Measurements from ENCODE around the gene CORO1C. TPM values are rescaled to one million over a fixed set of nuclear protein-coding genes. Genes with fewer than 3 reads are reported as not detected.

The CORO1C gene
- polyA plus RNA-seq, 1 donor, result 68.4 TPM

DNA sequence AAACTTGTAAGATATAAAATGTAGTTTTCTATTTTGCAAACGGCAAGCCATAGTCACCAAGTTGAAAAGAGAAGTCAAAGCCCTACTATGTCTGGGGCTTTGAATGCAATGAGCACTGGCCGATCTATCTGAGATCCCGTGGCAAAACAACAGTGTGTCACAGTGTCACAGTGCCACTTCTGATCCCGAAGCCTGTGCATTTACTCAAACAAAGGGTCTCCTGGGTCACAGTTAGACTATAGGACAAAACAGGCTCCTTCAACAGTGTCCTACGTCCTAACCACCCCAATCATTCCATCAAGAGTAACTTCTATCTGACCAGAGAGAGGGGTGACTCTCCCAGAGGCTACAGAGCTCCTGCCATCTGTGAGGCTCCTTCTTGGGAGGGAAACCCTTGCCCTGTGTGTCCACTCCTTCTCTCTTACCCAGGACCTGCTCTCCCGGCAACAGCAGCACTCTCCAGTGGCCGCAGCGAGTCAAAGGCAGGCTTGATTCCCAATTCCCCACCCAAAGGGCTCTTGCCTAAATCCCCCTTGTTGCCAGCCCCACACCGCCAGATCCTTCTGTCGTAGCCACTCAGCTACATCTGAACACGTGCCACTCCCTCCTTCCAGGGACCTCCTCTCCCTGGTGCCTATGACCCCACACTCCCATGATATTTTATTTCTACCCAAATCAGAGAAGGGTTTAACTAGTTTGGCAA lies 83.6 kb downstream of the CORO1C start:
- H3K36me3 ChIP-seq (ENCODE audit: control insufficient read depth, insufficient read depth, low read length), result peaks cover 69% of the 10 kb centered on the region

DNA sequence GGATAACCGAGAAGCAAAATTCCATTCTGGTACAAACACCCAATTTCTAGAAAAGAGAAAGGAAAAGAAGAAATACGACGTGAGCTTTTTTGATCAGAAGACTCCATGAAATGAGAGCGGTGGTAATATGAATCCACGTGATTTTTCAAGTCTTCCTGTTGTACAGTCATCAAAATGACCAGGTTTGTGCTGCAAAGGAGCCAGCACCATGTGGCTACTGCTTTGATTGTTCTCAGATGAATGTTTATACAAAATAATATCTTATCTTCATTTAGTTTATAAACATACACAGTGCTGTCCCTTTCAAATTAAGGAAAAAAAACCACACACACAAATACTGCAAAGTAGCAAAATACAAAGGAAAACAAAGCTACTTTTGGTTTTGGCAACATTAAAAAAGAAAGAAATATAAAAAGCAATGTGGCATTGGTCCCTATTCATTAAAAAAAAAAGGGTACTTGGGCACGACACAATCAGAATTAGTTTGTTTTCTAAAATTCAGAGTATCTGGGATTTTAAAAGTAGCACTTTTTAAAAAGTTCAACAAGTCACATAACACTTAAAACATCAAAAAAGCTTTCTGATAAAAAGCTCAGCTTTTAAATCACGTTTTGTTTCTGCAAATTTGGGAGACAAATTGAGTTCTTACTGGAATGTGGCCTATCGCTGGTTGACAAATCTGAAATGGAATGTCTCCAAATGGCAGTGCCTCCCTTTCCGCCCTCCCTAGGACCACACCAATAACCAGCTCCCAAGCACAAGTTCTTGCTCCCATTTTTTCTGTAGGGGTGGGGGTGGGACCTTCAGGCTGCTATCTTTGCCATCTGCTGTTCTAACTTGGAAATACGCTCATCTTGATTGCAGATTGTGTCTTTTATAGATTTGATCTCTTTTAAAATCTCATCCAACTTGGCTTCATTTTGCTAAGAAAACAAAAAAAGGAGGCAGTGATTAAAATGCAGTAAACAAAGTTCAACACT lies 84.4 kb downstream of the CORO1C start:
- WGBS (ENCODE audit: insufficient coverage, low lambda C conversion rate), result 90% methylated on average over 2 of the region's 10 CpGs
- DNase-seq, result no peak
- Histone ChIP-seq H3K27ac (ENCODE audit: low read length) (no peak overlapping the region), H3K27me3 (ENCODE audit: control insufficient read depth, insufficient read depth, low read length) (no peaks in the 10 kb centered on the region), H3K9me3 (ENCODE audit: control insufficient read depth, low read depth, low read length) (no peaks in the 10 kb centered on the region), H3K4me3 (ENCODE audit: low read length) (no peak overlapping the region), H3K36me3 (ENCODE audit: control insufficient read depth, insufficient read depth, low read length) (peaks cover 62% of the 10 kb centered on the region), H3K4me1 (ENCODE audit: control insufficient read depth, insufficient read depth, low read length) (no peaks in the 10 kb centered on the region)

More for the DNA sequence above, 83.6 kb downstream of the CORO1C start:
- 86% methylated on average over 1 of the region's 11 CpGs for WGBS (ENCODE audit: insufficient coverage, low lambda C conversion rate)
- Histone ChIP-seq H3K27ac (ENCODE audit: low read length) (no peak overlapping the region), H3K27me3 (ENCODE audit: control insufficient read depth, insufficient read depth, low read length) (no peaks in the 10 kb centered on the region), H3K4me3 (ENCODE audit: low read length) (no peak overlapping the region), H3K9me3 (ENCODE audit: control insufficient read depth, low read depth, low read length) (no peaks in the 10 kb centered on the region), H3K4me1 (ENCODE audit: control insufficient read depth, insufficient read depth, low read length) (no peaks in the 10 kb centered on the region)
- no peak for DNase-seq

DNA sequence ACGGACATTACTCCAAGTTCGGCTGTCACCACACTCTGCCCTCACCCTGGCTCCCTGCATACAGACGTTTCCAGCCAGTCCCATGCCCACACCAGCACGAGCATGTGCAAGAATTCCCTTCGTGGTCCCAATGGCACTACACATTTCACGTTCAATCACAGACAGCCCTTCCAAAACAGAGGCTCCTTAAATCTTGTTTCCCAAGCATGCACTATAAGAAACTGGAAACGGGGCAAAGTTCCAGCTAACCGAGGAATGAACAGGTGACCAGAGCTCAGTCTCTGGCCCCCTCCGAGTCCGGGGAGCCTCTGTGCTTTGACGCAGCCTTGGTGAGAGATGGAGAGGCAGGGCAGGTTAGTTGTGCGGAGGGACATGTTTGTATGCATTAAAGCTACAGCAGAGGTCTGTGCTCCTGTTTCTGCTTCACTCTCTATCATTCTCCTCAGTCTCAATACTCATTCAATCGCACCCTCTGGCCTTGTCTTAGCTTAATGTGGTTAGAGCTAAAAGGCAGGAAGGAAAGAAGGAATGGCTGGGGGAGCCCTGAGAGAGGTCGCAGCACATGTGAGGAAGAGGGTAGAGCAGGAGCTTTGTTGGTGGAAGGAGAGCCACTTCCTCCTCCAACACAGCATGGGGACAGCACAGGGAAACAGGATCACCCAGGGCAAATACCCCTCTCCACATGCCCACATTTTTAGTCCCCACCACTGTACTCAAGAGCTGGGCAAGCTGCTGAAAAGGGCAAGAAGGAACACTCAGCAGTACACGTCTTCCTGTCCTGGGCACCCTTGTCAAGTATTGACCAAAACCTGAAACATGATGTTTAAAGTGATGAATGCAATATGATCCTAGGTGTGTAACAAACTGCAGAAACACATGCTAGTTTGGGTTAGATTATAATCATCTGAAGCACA lies 85.4 kb downstream of the CORO1C start:
- H3K27me3 ChIP-seq (ENCODE audit: control insufficient read depth, insufficient read depth, low read length), result no peaks in the 10 kb centered on the region
- no peak overlapping the region for H3K27ac ChIP-seq (ENCODE audit: low read length)
- H3K4me3 ChIP-seq (ENCODE audit: low read length), result no peak overlapping the region
- peaks cover 54% of the 10 kb centered on the region for H3K36me3 ChIP-seq (ENCODE audit: control insufficient read depth, insufficient read depth, low read length)
- H3K9me3 ChIP-seq (ENCODE audit: control insufficient read depth, low read depth, low read length), result no peaks in the 10 kb centered on the region
- no peaks in the 10 kb centered on the region for H3K4me1 ChIP-seq (ENCODE audit: control insufficient read depth, insufficient read depth, low read length)
- WGBS (ENCODE audit: insufficient coverage, low lambda C conversion rate), result 100% methylated on average over 3 of the region's 15 CpGs
- no peak for DNase-seq

DNA sequence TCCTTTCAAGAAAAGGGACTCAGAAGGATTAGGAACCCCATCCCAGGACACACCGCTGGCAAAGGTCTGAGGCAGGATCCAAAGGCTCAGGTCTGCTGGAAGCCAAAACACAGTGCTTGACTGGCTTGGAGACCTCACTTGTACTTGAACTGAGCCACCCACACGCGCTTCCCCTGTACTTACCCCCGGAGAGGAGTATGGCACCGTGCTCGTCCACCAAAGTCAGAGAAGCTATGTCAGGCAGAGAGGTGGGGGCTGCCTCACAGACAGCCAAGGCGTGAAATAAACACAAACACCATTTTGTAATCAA lies 86.6 kb downstream of the CORO1C start:
- no peak overlapping the region for H3K27ac ChIP-seq (ENCODE audit: low read length)
- WGBS (ENCODE audit: insufficient coverage, low lambda C conversion rate), result no CpG with 5 or more reads among the region's 7 CpGs
- DNase-seq, result no peak
- H3K4me1 ChIP-seq (ENCODE audit: control insufficient read depth, insufficient read depth, low read length), result no peaks in the 10 kb centered on the region
- no peak overlapping the region for H3K4me3 ChIP-seq (ENCODE audit: low read length)
- H3K36me3 ChIP-seq (ENCODE audit: control insufficient read depth, insufficient read depth, low read length), result peaks cover 46% of the 10 kb centered on the region
- H3K9me3 ChIP-seq (ENCODE audit: control insufficient read depth, low read depth, low read length), result no peaks in the 10 kb centered on the region
- H3K27me3 ChIP-seq (ENCODE audit: control insufficient read depth, insufficient read depth, low read length), result no peaks in the 10 kb centered on the region

DNA sequence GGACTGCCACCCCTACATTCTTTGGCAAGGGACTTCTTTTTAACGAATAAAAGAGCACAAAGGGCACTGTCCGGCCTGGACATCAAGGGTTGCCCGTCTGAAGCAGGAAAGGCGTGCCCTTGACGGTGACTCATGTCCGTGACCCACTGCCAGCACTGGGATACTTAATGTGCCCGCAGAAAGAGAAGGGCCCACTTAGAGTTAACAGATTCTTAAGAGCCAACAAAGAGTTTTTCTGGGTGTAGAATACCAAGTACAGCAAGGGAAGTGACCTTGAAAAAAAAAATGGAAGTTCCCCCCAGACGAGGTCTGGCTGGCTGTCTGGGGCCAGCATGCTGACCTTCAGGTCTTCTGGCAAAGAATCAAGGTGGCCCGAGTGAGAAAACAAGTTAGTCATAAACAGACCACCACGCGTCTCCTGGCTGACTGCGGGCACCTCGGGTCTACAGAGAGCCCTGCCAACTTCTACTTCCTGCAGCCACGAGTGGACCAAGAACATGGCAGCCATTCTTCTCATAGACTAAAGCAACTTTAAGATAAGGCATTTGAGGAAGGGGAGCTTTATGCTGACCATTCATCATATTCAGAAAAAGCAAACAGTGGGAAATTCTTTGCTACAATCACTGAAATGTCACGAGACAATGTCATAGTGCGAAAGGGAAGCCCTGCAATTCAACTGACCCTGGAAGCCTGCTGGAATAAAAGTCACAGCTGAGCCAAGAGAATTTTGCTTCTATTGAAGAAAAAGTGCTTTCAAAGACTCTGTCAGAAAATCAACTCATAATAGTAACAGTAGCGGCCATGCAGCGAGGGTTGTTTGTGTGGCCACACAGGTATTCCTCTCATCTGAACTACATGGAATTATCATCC lies 87.1 kb downstream of the CORO1C start:
- Histone ChIP-seq H3K4me3 (ENCODE audit: low read length) (no peak overlapping the region), H3K9me3 (ENCODE audit: control insufficient read depth, low read depth, low read length) (no peaks in the 10 kb centered on the region), H3K27me3 (ENCODE audit: control insufficient read depth, insufficient read depth, low read length) (no peaks in the 10 kb centered on the region), H3K36me3 (ENCODE audit: control insufficient read depth, insufficient read depth, low read length) (peaks cover 44% of the 10 kb centered on the region), H3K4me1 (ENCODE audit: control insufficient read depth, insufficient read depth, low read length) (no peaks in the 10 kb centered on the region), H3K27ac (ENCODE audit: low read length) (no peak overlapping the region)
- WGBS (ENCODE audit: insufficient coverage, low lambda C conversion rate), result 93% methylated on average over 3 of the region's 18 CpGs
- no peak for DNase-seq

DNA sequence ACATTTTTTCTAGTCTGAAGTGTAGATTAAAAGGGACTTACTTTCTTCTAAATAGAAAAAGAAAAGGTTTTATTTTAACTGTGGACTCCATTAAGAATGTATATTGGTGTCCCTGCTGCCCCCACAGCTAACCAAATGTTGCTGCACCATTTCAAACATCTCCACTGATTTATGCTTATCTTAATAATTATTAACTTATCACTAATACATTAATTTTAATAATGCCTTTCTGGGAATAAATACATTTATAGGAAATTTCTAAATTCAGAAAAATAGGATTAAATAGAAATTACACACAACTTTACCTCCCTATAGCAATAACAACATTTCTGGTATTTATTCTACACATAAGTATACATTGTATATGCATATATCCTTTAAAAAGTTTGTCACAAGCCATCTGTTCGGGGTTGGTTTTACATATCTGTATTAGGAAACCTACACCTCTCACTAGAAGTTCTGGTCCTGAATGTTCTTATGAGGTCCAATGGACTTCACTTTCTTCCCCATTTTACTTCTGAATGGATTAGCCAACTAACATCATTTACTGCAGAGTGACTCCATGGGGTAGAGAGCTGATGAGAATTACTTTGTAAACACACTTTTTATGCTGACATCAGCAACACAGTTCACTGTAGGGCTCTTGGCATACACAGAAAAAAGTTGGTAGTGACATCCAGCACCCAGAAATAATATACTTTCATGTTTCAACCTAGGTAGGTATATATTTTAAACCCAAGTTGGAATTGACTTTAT lies 88.2 kb downstream of the CORO1C start:
- Histone ChIP-seq H3K27me3 (ENCODE audit: control insufficient read depth, insufficient read depth, low read length) (peaks cover 8% of the 10 kb centered on the region), H3K9me3 (ENCODE audit: control insufficient read depth, low read depth, low read length) (no peaks in the 10 kb centered on the region), H3K36me3 (ENCODE audit: control insufficient read depth, insufficient read depth, low read length) (peaks cover 34% of the 10 kb centered on the region), H3K27ac (ENCODE audit: low read length) (no peak overlapping the region), H3K4me3 (ENCODE audit: low read length) (no peak overlapping the region), H3K4me1 (ENCODE audit: control insufficient read depth, insufficient read depth, low read length) (peaks cover 3% of the 10 kb centered on the region)
- WGBS (ENCODE audit: insufficient coverage, low lambda C conversion rate), result no CpG with 5 or more reads among the region's 1 CpG
- no peak for DNase-seq

DNA sequence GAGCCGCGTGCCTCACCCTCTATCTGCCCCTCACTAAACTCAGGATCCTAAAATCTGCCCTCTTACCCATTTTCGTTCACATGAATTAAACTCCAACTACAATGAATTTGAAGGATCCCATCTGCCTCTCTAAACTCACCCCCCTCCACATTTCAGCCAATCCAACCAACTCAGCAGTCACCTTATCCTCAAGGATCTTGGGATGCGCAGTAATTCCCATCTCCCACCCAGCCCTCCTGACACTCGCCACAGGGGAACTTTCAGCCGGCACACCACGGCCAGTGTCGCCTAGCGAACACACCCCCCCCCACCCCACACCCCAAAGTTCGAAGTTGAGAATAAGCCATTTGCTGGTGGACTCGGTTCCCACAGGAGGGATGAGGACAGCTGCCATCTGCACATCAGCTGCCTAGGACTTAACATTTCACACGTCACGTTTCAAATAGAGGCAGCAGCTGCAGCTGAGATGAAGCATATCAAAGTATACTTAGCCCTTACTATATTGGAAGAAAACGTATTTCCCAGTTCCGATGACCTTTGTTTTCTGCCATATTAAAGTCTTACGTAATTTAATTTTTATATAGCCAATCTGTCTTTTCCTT lies 88.9 kb downstream of the CORO1C start:
- Histone ChIP-seq H3K9me3 (ENCODE audit: control insufficient read depth, low read depth, low read length) (no peaks in the 10 kb centered on the region), H3K27me3 (ENCODE audit: control insufficient read depth, insufficient read depth, low read length) (peaks cover 14% of the 10 kb centered on the region), H3K4me1 (ENCODE audit: control insufficient read depth, insufficient read depth, low read length) (peaks cover 5% of the 10 kb centered on the region), H3K36me3 (ENCODE audit: control insufficient read depth, insufficient read depth, low read length) (peaks cover 27% of the 10 kb centered on the region), H3K4me3 (ENCODE audit: low read length) (no peak overlapping the region), H3K27ac (ENCODE audit: low read length) (no peak overlapping the region)
- DNase-seq, result no peak
- WGBS (ENCODE audit: insufficient coverage, low lambda C conversion rate), result 69% methylated on average over 3 of the region's 16 CpGs

DNA sequence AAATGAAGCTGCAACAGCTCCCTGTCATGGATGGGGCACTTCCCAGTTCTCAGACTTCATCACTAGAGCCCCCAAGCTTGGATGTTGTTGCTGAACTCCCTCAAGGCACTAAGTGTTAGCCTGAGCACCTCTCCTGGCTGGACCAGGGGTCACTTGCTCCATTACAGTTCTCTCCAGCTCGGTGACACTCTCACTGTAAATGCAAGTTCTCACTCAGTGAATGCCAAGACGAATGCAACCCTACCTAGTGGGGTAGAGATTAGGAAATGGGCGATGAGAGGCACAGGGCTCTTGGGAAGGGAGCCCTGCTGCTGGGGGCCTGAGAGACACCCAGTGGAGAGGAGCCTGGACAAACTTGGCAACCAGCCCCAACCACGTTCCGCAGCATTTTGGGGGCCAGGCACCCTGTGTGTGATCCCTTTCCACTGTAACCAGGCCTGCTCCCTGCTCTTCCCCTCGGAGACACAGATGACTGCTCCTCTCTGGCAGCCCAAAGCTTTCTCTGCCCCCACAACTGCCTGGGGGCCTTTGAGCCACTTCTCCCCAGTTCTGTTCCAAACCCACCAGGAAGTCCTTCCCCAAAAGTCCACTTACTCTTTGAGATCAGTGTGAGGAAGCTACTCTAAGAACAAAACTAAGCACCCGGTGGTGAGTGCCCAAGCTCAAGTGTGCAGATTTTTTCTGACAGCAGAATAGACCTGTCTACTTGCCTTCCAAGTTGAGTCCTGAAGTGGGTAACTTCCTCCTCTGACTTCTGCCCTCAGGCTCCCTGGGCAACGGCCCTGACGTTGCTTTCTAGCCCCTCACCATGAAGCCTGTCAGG lies 89.7 kb downstream of the CORO1C start:
- peaks cover 23% of the 10 kb centered on the region for H3K36me3 ChIP-seq (ENCODE audit: control insufficient read depth, insufficient read depth, low read length)
- H3K4me3 ChIP-seq (ENCODE audit: low read length), result no peak overlapping the region
- no peak for DNase-seq
- peaks cover 5% of the 10 kb centered on the region for H3K4me1 ChIP-seq (ENCODE audit: control insufficient read depth, insufficient read depth, low read length)
- no peaks in the 10 kb centered on the region for H3K9me3 ChIP-seq (ENCODE audit: control insufficient read depth, low read depth, low read length)
- no peak overlapping the region for H3K27ac ChIP-seq (ENCODE audit: low read length)
- peaks cover 18% of the 10 kb centered on the region for H3K27me3 ChIP-seq (ENCODE audit: control insufficient read depth, insufficient read depth, low read length)
- WGBS (ENCODE audit: insufficient coverage, low lambda C conversion rate), result 30% methylated on average over 2 of the region's 9 CpGs
